Measurements from ENCODE around the gene RNFT1. TPM values are rescaled to one million over a fixed set of nuclear protein-coding genes. Genes with fewer than 3 reads are reported as not detected.
"Not testable (repeated sequence)": the region's sequence is repeated elsewhere in the genome, so short reads cannot be mapped to it uniquely, and the experiment has no call there.

RNFT1 gene
- 10 to 100 TPM; 12.4 to 17.4 (median 14.4) TPM for total RNA-seq

GRCh38 chr17:59964482-59965328 lies at the start of gene RNFT1:
Gene RNFT1 (minus strand): TSS chr17:59964740. CDS start chr17:59964663, 77 bp downstream.
- intact Hi-C loops (cut with DNase I; ENCODE audit: low total_unique reads), result no loop called here
- peak within 1 kb of the TSS; percentile 65 for H3K4me3 ChIP-seq (ENCODE audit: low read depth, poor library complexity, severe bottlenecking)
- DNase-seq (ENCODE audit: low spot score in 2 of 2), result peak; percentile 82 to 97
- WGBS, 2 donors, result 2% methylated on average over 64 to 67 of the region's 67 CpGs
- TF ChIP-seq POLR2A (IDR thresholded peaks at IDR 0.05) (peak in 1 of 2 donors; percentile 25), CTCF (IDR thresholded peaks at IDR 0.05) (peak in 1 of 3 donors; percentile 34)

- DNase-seq (ENCODE audit: low spot score in 2 of 2); intact Hi-C loops (cut with DNase I; ENCODE audit: low total_unique reads); H3K4me3 ChIP-seq (ENCODE audit: low read depth, poor library complexity, severe bottlenecking): not testable (repeated sequence)
- 87% methylated on average over 8 of the region's 13 CpGs; no CpG with 5 or more reads in 1 of the 2 donors for WGBS, 2 donors
Observed at GRCh38 chr17:60009326-60009725, 44.8 kb upstream of the RNFT1 start.

GRCh38 chr17:60008377-60008776 lies 43.8 kb upstream of the RNFT1 start:
- H3K4me3 ChIP-seq (ENCODE audit: low read depth, poor library complexity, severe bottlenecking); DNase-seq (ENCODE audit: low spot score in 2 of 2); intact Hi-C loops (cut with DNase I; ENCODE audit: low total_unique reads): not testable (repeated sequence)
- no CpG with 5 or more reads among the region's 16 CpGs for WGBS, 2 donors

- intact Hi-C loops (cut with DNase I; ENCODE audit: low total_unique reads), result no loop called here
- WGBS, 2 donors, result 89 to 93% methylated on average over 13 of the region's 13 CpGs
- DNase-seq (ENCODE audit: low spot score in 2 of 2), result no peak
- H3K4me3 ChIP-seq (ENCODE audit: low read depth, poor library complexity, severe bottlenecking), result no peak overlapping the region
- TF ChIP-seq CTCF (IDR thresholded peaks at IDR 0.05) (no peak), POLR2A (IDR thresholded peaks at IDR 0.05) (no peak)
Observed at GRCh38 chr17:60006160-60006559, 41.6 kb upstream of the RNFT1 start.

GRCh38 chr17:60004561-60004960 lies 40.0 kb upstream of the RNFT1 start:
- intact Hi-C loops (cut with DNase I; ENCODE audit: low total_unique reads); DNase-seq (ENCODE audit: low spot score in 2 of 2); H3K4me3 ChIP-seq (ENCODE audit: low read depth, poor library complexity, severe bottlenecking): not testable (repeated sequence)
- WGBS, 2 donors, result 88 to 95% methylated on average over 5 of the region's 5 CpGs

- intact Hi-C loops (cut with DNase I; ENCODE audit: low total_unique reads); H3K4me3 ChIP-seq (ENCODE audit: low read depth, poor library complexity, severe bottlenecking): not testable (repeated sequence)
- 79 to 85% methylated on average over 3 of the region's 3 CpGs for WGBS, 2 donors
Observed at GRCh38 chr17:60002405-60002804, 37.9 kb upstream of the RNFT1 start.

GRCh38 chr17:59996608-59997007 lies 32.1 kb upstream of the RNFT1 start:
- H3K4me3 ChIP-seq (ENCODE audit: low read depth, poor library complexity, severe bottlenecking); DNase-seq (ENCODE audit: low spot score in 2 of 2); intact Hi-C loops (cut with DNase I; ENCODE audit: low total_unique reads): not testable (repeated sequence)
- WGBS, 2 donors, result 74 to 84% methylated on average over 3 of the region's 3 CpGs

More at GRCh38 chr17:60002405-60002804, 37.9 kb upstream of the RNFT1 start:
- not testable (repeated sequence) for DNase-seq (ENCODE audit: low spot score in 2 of 2)

GRCh38 chr17:59975166-59975565 lies 10.6 kb upstream of the RNFT1 start:
- WGBS, 2 donors, result 88 to 93% methylated on average over 4 to 5 of the region's 6 CpGs
- H3K4me3 ChIP-seq (ENCODE audit: low read depth, poor library complexity, severe bottlenecking); intact Hi-C loops (cut with DNase I; ENCODE audit: low total_unique reads); DNase-seq (ENCODE audit: low spot score in 2 of 2): not testable (repeated sequence)

- intact Hi-C loops (cut with DNase I; ENCODE audit: low total_unique reads); H3K4me3 ChIP-seq (ENCODE audit: low read depth, poor library complexity, severe bottlenecking); DNase-seq (ENCODE audit: low spot score in 2 of 2): not testable (repeated sequence)
- 87 to 91% methylated on average over 8 of the region's 8 CpGs for WGBS, 2 donors
Observed at GRCh38 chr17:59973483-59973882, 8.9 kb upstream of the RNFT1 start.

Measured in lower leg skin (tissue), 4 donors.